GM23248 (cell line): Measurements from ENCODE around the gene TNFRSF1A. TPM values are rescaled to one million over a fixed set of nuclear protein-coding genes. Genes with fewer than 3 reads are reported as not detected.
A peak's percentile ranks its signal among the peaks of the same experiment; 100 is the strongest.

Experiments
- DNase-seq: peaks from one replicate; pipeline ENCODE4 v3.0.0-alpha.2; 2015
- H2AFZ ChIP-seq: fragments of 200-600 bp; sonication (generic); 2 replicates; pipeline ENCODE4 v1.6.1; 2016; ENCODE audit warnings: antibody characterized with exemption
- H3F3A ChIP-seq: fragments of 200-600 bp; sonication (generic); 2 replicates; pipeline ENCODE4 v1.6.1; 2016; ENCODE audit warnings: mild to moderate bottlenecking, antibody characterized with exemption, mixed run types; ENCODE audit not compliant: insufficient read depth
- H3K27ac ChIP-seq: fragments of 200-600 bp; sonication (generic); 2 replicates; pipeline ENCODE4 v1.5.1; 2016; ENCODE audit warnings: mild to moderate bottlenecking
- H3K27me3 ChIP-seq: fragments of 200-600 bp; sonication (generic); replicated peaks from 2 replicates; pipeline ENCODE4 v1.6.1; 2016; ENCODE audit warnings: mild to moderate bottlenecking; ENCODE audit not compliant: insufficient read depth
- H3K36me3 ChIP-seq: fragments of 200-600 bp; sonication (generic); 2 replicates; pipeline ENCODE4 v1.6.1; 2016; ENCODE audit warnings: low read depth, mild to moderate bottlenecking
- H3K4me1 ChIP-seq: fragments of 200-600 bp; sonication (generic); 2 replicates; pipeline ENCODE4 v1.6.1; 2016; ENCODE audit warnings: mild to moderate bottlenecking; ENCODE audit not compliant: insufficient read depth
- H3K4me2 ChIP-seq: fragments of 200-600 bp; sonication (generic); one replicate; pipeline ENCODE4 v1.6.1; 2016; ENCODE audit warnings: mild to moderate bottlenecking; ENCODE audit not compliant: unreplicated experiment
- H3K4me3 ChIP-seq: fragments of 200-600 bp; sonication (generic); 2 replicates; pipeline ENCODE4 v1.5.1; 2016; ENCODE audit warnings: mild to moderate bottlenecking
- H3K79me2 ChIP-seq: fragments of 200-600 bp; sonication (generic); 2 replicates; pipeline ENCODE4 v1.6.1; 2016; ENCODE audit warnings: mild to moderate bottlenecking; ENCODE audit not compliant: insufficient read depth
- H3K9ac ChIP-seq: fragments of 200-600 bp; sonication (generic); 2 replicates; pipeline ENCODE4 v1.6.1; 2016; ENCODE audit warnings: mild to moderate bottlenecking
- H3K9me2 ChIP-seq: fragments of 200-600 bp; sonication (generic); 2 replicates; pipeline ENCODE4 v1.6.1; 2016; ENCODE audit warnings: mixed run types, mild to moderate bottlenecking, moderate library complexity; ENCODE audit not compliant: insufficient read depth
- H3K9me3 ChIP-seq: fragments of 200-600 bp; sonication (generic); one replicate; pipeline ENCODE4 v1.6.1; 2017; ENCODE audit warnings: low read depth
- H4K20me1 ChIP-seq: fragments of 200-600 bp; sonication (generic); 2 replicates; pipeline ENCODE4 v1.6.0; 2016; ENCODE audit not compliant: insufficient read depth
- EZH2 ChIP-seq: fragments of 200-600 bp; sonication (generic); IDR thresholded peaks from 2 replicates; pipeline ENCODE4 v1.6.1; 2018; ENCODE audit warnings: antibody characterized with exemption, mild to moderate bottlenecking; ENCODE audit not compliant: insufficient read depth, poor library complexity, severe bottlenecking
- EZH2phosphoT487 ChIP-seq: fragments of 200-600 bp; sonication (generic); IDR thresholded peaks from 2 replicates; pipeline ENCODE4 v1.6.1; 2018; ENCODE audit warnings: antibody characterized with exemption, moderate library complexity, mild to moderate bottlenecking, low read depth; ENCODE audit not compliant: insufficient read depth
- WGBS, 2 experiments: methylation state at CpG; one replicate each; pipeline ENCODE4 v1.1.6; 2015 to 2017; ENCODE audit warnings: low lambda C conversion rate in 2 of 2, low coverage in 1 of 2; ENCODE audit errors: missing lambda C conversion rate in 2 of 2; 5-methylcytosine and 5-hydroxymethylcytosine counted together
- in situ Hi-C: fragments of 300-500 bp; cut with MboI; formaldehyde crosslinking; loops from 2 replicates; pipeline ENCODE4 v1.15.0; 2020
- polyA plus RNA-seq: library from polyadenylated mRNA; unstranded; fragments of >200 nt; fragmentation: Nextera tagmentation; extraction: Ambion mirVana; gene quantifications from 2 replicates; pipeline ENCODE4 v1.2.1, GENCODE V29; 2016
- small RNA-seq: library from RNA; depleted of rRNA; stranded (forward); fragments of <200 nt; gene quantifications from one replicate; pipeline ENCODE3, GENCODE V24; 2014; ENCODE audit warnings: low read depth, low replicate concordance
- total RNA-seq: library from RNA; depleted of rRNA; stranded (reverse); fragments of >200 nt; shearing (Covaris generic); gene quantifications from 2 replicates; pipeline ENCODE4 v1.2.3, GENCODE V29; 2014; rRNA removed

TNFRSF1A gene
- total and polyA plus RNA-seq, 2 experiments from 2014 or later, result 183 to 343 TPM

DNA sequence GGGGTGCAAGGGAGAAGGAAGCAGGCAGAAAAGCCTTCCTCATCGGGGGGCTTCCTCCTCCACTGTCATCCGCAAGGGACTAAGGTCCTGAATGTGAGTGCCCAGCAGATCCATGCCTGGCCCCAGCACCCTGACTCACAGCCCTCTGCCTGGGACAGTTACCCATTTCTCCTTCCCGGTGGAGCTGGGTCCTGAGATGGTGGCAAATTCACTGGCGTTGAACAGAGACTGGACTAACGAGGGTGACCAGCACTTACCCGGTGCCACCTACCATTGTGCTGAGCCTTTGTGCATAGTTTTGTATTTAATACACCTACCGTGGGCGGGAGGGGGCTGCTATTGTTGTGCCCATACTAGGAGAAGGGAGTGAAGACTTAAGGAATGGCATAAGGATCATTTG lies 62.2 kb downstream of the TNFRSF1A start:
- WGBS, 2 experiments, result 60 to 65% methylated on average over 8 of the region's 8 CpGs
- DNase-seq, result peak; percentile 51
- H3K4me3 ChIP-seq, result no peak overlapping the region
- no peaks in the 10 kb centered on the region for H4K20me1 ChIP-seq
- H3K27me3 ChIP-seq, result no peaks in the 10 kb centered on the region
- no peaks in the 10 kb centered on the region for H3K9me3 ChIP-seq
- TF ChIP-seq EZH2phosphoT487, result no peak
- no peak for TF ChIP-seq EZH2
- H2AFZ ChIP-seq, result 0 out of 2 replicates have a peak overlapping the region, but pooled peaks have one; percentile 16
- H3K27ac ChIP-seq, result peak overlapping the region; percentile 70
- H3K79me2 ChIP-seq, result no peaks in the 10 kb centered on the region
- peaks cover 22% of the 10 kb centered on the region for H3K4me1 ChIP-seq
- no peaks in the 10 kb centered on the region for H3K9me2 ChIP-seq
- no peaks in the 10 kb centered on the region for H3K36me3 ChIP-seq
- peaks cover 21% of the 10 kb centered on the region for H3F3A ChIP-seq
- peak overlapping the region; percentile 44 for H3K4me2 ChIP-seq
- in situ Hi-C loops, result loop anchor here (5.0 to 10.0 kb wide), 2 partner anchors 82 to 295 kb away; no protein-coding TSS in a partner anchor
- peak overlapping the region; percentile 18 for H3K9ac ChIP-seq

DNA sequence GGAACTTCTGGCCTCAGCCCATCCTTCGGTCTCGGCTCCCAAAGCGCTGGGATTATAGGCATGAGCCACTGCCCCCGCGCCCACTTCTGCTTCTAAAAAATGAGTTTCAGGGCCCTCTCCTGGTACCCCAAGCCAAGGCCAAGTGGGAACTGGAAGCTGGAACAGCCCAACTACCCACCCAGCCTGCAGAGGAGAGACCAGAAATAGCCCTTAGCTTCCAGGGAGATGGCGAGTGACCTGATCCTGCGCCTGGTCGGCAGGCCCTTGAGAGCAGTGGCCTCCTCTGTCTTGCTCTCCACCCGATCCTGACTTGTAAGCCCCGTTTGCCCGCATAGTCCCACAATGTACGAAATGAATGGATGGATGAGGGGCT lies 62.6 kb downstream of the TNFRSF1A start:
- no peak for TF ChIP-seq EZH2phosphoT487
- TF ChIP-seq EZH2, result no peak
- Histone ChIP-seq H3K36me3 (no peaks in the 10 kb centered on the region), H3K4me1 (peaks cover 22% of the 10 kb centered on the region), H3K4me3 (no peak overlapping the region), H3K9me2 (no peaks in the 10 kb centered on the region), H3K27me3 (no peaks in the 10 kb centered on the region), H3K4me2 (no peak overlapping the region), H3F3A (peaks cover 21% of the 10 kb centered on the region), H3K79me2 (no peaks in the 10 kb centered on the region), H3K27ac (peak overlapping the region; percentile 70), H3K9ac (peak overlapping the region; percentile 18), H2AFZ (0 out of 2 replicates have a peak overlapping the region, but pooled peaks have one; percentile 45), H3K9me3 (no peaks in the 10 kb centered on the region), H4K20me1 (no peaks in the 10 kb centered on the region)
- WGBS, 2 experiments, result 94% methylated on average over 12 of the region's 12 CpGs
- no peak for DNase-seq
- in situ Hi-C loops, result loop anchor here (5.0 kb wide), 1 partner anchor 82 kb away; no protein-coding TSS in a partner anchor

Small RNA genes within 50 kb of the gene (small RNA-seq; reads per million reads assigned to genes)
- not detected for gene RN7SL391P

Other genes starting within 250 kb of the TNFRSF1A start
- not detected in 2 replicates for gene VWF, start 217.4 kb downstream of the TNFRSF1A start, total RNA-seq
- 0.03 and 0.14 TPM in 2 replicates for gene VWF, start 217.4 kb downstream of the TNFRSF1A start, polyA plus RNA-seq
- 24.7 and 28.6 TPM in 2 replicates for gene CD9, start 141.7 kb downstream of the TNFRSF1A start, total RNA-seq
- 45.1 and 46.9 TPM in 2 replicates for gene CD9, start 141.7 kb downstream of the TNFRSF1A start, polyA plus RNA-seq
- gene PLEKHG6, start 31.4 kb downstream of the TNFRSF1A start, total RNA-seq, result not detected in 2 replicates
- 0.30 TPM in 1 of 2 replicates, not detected in the other for gene PLEKHG6, start 31.4 kb downstream of the TNFRSF1A start, polyA plus RNA-seq
- 0.76 TPM in 1 of 2 replicates, not detected in the other for gene SCNN1A, start 33.5 kb upstream of the TNFRSF1A start, total RNA-seq
- 0.25 and 0.59 TPM in 2 replicates for gene SCNN1A, start 33.5 kb upstream of the TNFRSF1A start, polyA plus RNA-seq
- 147 TPM in 2 replicates for gene LTBR, start 42.1 kb upstream of the TNFRSF1A start, total RNA-seq
- 113 and 117 TPM in 2 replicates for gene LTBR, start 42.1 kb upstream of the TNFRSF1A start, polyA plus RNA-seq
- not detected in 2 replicates for gene CD27, start 102.9 kb upstream of the TNFRSF1A start, total RNA-seq
- 0.28 and 0.32 TPM in 2 replicates for gene CD27, start 102.9 kb upstream of the TNFRSF1A start, polyA plus RNA-seq
- 7.8 and 8.1 TPM in 2 replicates for gene TAPBPL, start 110.0 kb upstream of the TNFRSF1A start, total RNA-seq
- gene TAPBPL, start 110.0 kb upstream of the TNFRSF1A start, polyA plus RNA-seq, result 9.2 and 9.4 TPM in 2 replicates
- 5.0 and 17.3 TPM in 2 replicates for gene VAMP1, start 128.6 kb upstream of the TNFRSF1A start, total RNA-seq
- 7.8 and 9.8 TPM in 2 replicates for gene VAMP1, start 128.6 kb upstream of the TNFRSF1A start, polyA plus RNA-seq
- 29.8 and 68.3 TPM in 2 replicates for gene MRPL51, start 151.2 kb upstream of the TNFRSF1A start, total RNA-seq
- 286 and 301 TPM in 2 replicates for gene MRPL51, start 151.2 kb upstream of the TNFRSF1A start, polyA plus RNA-seq
- 26.3 and 46.8 TPM in 2 replicates for gene NCAPD2, start 152.0 kb upstream of the TNFRSF1A start, total RNA-seq
- gene NCAPD2, start 152.0 kb upstream of the TNFRSF1A start, polyA plus RNA-seq, result 15.5 and 17.6 TPM in 2 replicates
- gene GAPDH, start 192.4 kb upstream of the TNFRSF1A start, total RNA-seq, result 6,196 and 7,726 TPM in 2 replicates
- gene GAPDH, start 192.4 kb upstream of the TNFRSF1A start, polyA plus RNA-seq, result 7,868 and 8,138 TPM in 2 replicates
- 18.0 and 19.7 TPM in 2 replicates for gene IFFO1, start 214.0 kb upstream of the TNFRSF1A start, total RNA-seq
- 14.5 and 19.2 TPM in 2 replicates for gene IFFO1, start 214.0 kb upstream of the TNFRSF1A start, polyA plus RNA-seq
- gene NOP2, start 226.2 kb upstream of the TNFRSF1A start, total RNA-seq, result 44.3 TPM in 2 replicates
- 27.0 and 31.8 TPM in 2 replicates for gene NOP2, start 226.2 kb upstream of the TNFRSF1A start, polyA plus RNA-seq